ENCODE results near the gene APMAP.

Gene APMAP

GRCh38 chr20:24936526-24937407 is 55.8 kb downstream of the APMAP start:
- H3F3A ChIP-seq (ENCODE audit: insufficient read depth, low read length): no peaks in the 10 kb centered on the region
- no peak overlapping the region for H3K27ac ChIP-seq (ENCODE audit: low read depth, low read length, poor library complexity, severe bottlenecking)
- H3K9me3 ChIP-seq (ENCODE audit: low read length): no peaks in the 10 kb centered on the region
- no peaks in the 10 kb centered on the region for H3K79me2 ChIP-seq (ENCODE audit: insufficient read depth, low read length)
- H3K9me2 ChIP-seq (ENCODE audit: low read depth, low read length): no peaks in the 10 kb centered on the region
- no peak overlapping the region for H3K4me2 ChIP-seq (ENCODE audit: low read length)
- no peaks in the 10 kb centered on the region for H3K36me3 ChIP-seq (ENCODE audit: insufficient read depth, low read length)
- H2AFZ ChIP-seq (ENCODE audit: low read length): no peak overlapping the region
- no peak for TF ChIP-seq EZH2 (IDR thresholded peaks at IDR 0.05; ENCODE audit: borderline replicate concordance, low read length)
- TF ChIP-seq CTCF (IDR thresholded peaks at IDR 0.05; ENCODE audit: low read length): no peak
- H3K27me3 ChIP-seq (ENCODE audit: insufficient read depth, low read length): no peaks in the 10 kb centered on the region
- H4K20me1 ChIP-seq (ENCODE audit: insufficient read depth, low read length): no peaks in the 10 kb centered on the region
- no peaks in the 10 kb centered on the region for H3K4me1 ChIP-seq (ENCODE audit: insufficient read depth, low read length, severe bottlenecking)
- H3K4me3 ChIP-seq (ENCODE audit: low read depth, low read length, poor library complexity, severe bottlenecking): no peak overlapping the region
- H3K9ac ChIP-seq (ENCODE audit: low read length): no peak overlapping the region

- no peaks in the 10 kb centered on the region for H3K9me3 ChIP-seq (ENCODE audit: low read length)
- no peaks in the 10 kb centered on the region for H3K27me3 ChIP-seq (ENCODE audit: insufficient read depth, low read length)
- H2AFZ ChIP-seq (ENCODE audit: low read length): no peak overlapping the region
- H3K27ac ChIP-seq (ENCODE audit: low read depth, low read length, poor library complexity, severe bottlenecking): no peak overlapping the region
- H3K36me3 ChIP-seq (ENCODE audit: insufficient read depth, low read length): no peaks in the 10 kb centered on the region
- H3K4me2 ChIP-seq (ENCODE audit: low read length): no peak overlapping the region
- H3F3A ChIP-seq (ENCODE audit: insufficient read depth, low read length): no peaks in the 10 kb centered on the region
- no peaks in the 10 kb centered on the region for H4K20me1 ChIP-seq (ENCODE audit: insufficient read depth, low read length)
- H3K4me1 ChIP-seq (ENCODE audit: insufficient read depth, low read length, severe bottlenecking): no peaks in the 10 kb centered on the region
- H3K9me2 ChIP-seq (ENCODE audit: low read depth, low read length): no peaks in the 10 kb centered on the region
- no peak for TF ChIP-seq CTCF (IDR thresholded peaks at IDR 0.05; ENCODE audit: low read length)
- TF ChIP-seq EZH2 (IDR thresholded peaks at IDR 0.05; ENCODE audit: borderline replicate concordance, low read length): no peak
- H3K4me3 ChIP-seq (ENCODE audit: low read depth, low read length, poor library complexity, severe bottlenecking): no peak overlapping the region
- H3K79me2 ChIP-seq (ENCODE audit: insufficient read depth, low read length): no peaks in the 10 kb centered on the region
- H3K9ac ChIP-seq (ENCODE audit: low read length): no peak overlapping the region
Observed at GRCh38 chr20:24935766-24936525, 56.6 kb downstream of the APMAP start.

- H3K79me2 ChIP-seq (ENCODE audit: insufficient read depth, low read length): no peaks in the 10 kb centered on the region
Observed at GRCh38 chr20:24935140-24935539, 57.4 kb downstream of the APMAP start.

More at GRCh38 chr20:24935140-24935539, 57.4 kb downstream of the APMAP start:
- Histone ChIP-seq H3K9me3 (ENCODE audit: low read length) (no peaks in the 10 kb centered on the region), H3F3A (ENCODE audit: insufficient read depth, low read length) (no peaks in the 10 kb centered on the region), H3K36me3 (ENCODE audit: insufficient read depth, low read length) (no peaks in the 10 kb centered on the region), H2AFZ (ENCODE audit: low read length) (no peak overlapping the region), H3K27ac (ENCODE audit: low read depth, low read length, poor library complexity, severe bottlenecking) (no peak overlapping the region), H3K9me2 (ENCODE audit: low read depth, low read length) (no peaks in the 10 kb centered on the region), H3K4me3 (ENCODE audit: low read depth, low read length, poor library complexity, severe bottlenecking) (no peak overlapping the region), H3K4me2 (ENCODE audit: low read length) (no peak overlapping the region), H3K4me1 (ENCODE audit: insufficient read depth, low read length, severe bottlenecking) (no peaks in the 10 kb centered on the region), H3K27me3 (ENCODE audit: insufficient read depth, low read length) (no peaks in the 10 kb centered on the region; the same call in 1 of the 2 replicates), H4K20me1 (ENCODE audit: insufficient read depth, low read length) (no peaks in the 10 kb centered on the region), H3K9ac (ENCODE audit: low read length) (no peak overlapping the region)
- TF ChIP-seq EZH2 (IDR thresholded peaks at IDR 0.05; ENCODE audit: borderline replicate concordance, low read length) (no peak), CTCF (IDR thresholded peaks at IDR 0.05; ENCODE audit: low read length) (no peak)

All from OCI-LY1 (cell line).